Stimulated activated naive CD8-positive, alpha-beta T cell treated with anti-CD3 and anti-CD28 coated beads, Interleukin-15, Interleukin-2, amounts not matched to agents 100 ng/mL and 50 ng/mL, for 24 hours (primary cell): ENCODE data around the gene GLB1L3.

Experiments used
- H3K27ac Mint-ChIP-seq: one replicate; pipeline ENCODE4 v1.8.0; 2021; ENCODE audit warnings: mild to moderate bottlenecking, mixed read lengths
- H3K27me3 Mint-ChIP-seq: one replicate; pipeline ENCODE4 v1.8.0; 2021; ENCODE audit warnings: mixed read lengths
- H3K36me3 Mint-ChIP-seq: one replicate; pipeline ENCODE4 v1.8.0; 2021; ENCODE audit warnings: low read depth, mixed read lengths
- H3K4me1 Mint-ChIP-seq: one replicate; pipeline ENCODE4 v1.8.0; 2021; ENCODE audit warnings: low read depth, mixed read lengths
- H3K4me3 Mint-ChIP-seq: one replicate; pipeline ENCODE4 v1.8.0; 2021; ENCODE audit warnings: mild to moderate bottlenecking, mixed read lengths
- H3K9me3 Mint-ChIP-seq: one replicate; pipeline ENCODE4 v1.8.0; 2021; ENCODE audit warnings: mixed read lengths

GLB1L3 gene

DNA sequence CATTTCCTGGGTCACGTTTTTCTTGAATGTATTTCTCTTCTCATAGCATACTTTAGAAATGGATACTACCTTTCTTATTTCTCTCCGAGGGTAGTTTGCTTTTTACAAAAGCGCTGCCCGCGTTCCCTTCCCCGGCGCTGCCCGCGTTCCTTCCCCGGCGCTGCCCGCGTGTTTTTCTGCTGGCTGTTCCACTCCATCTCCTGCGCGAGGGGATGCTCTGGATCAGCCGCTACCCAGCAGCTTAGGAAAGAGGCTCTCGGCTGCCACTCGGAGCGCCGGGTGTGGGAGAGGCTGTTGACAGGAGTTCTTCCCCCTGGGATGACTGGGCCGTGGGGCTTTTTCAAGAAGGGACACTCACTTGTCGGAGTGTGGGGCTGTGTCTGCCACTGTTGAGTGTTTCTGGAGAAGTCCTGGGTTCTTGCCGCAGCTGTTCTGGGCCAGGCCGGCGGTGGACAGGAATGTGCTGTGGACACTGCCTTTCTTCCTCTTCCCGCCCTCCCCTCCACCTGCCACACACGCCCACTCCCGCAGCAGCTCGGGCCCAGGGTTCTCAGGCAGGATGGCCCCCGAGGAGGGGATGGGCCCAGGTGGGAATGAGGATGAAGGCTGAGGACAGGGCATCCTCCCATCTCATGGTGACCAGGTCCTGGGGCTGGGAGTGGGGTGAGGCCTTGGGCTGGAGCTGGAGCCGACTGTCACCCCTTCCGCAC lies 86.2 kb downstream of the GLB1L3 start:
- H3K9me3 Mint-ChIP-seq: no peaks in the 10 kb centered on the region
- peaks cover 14% of the 10 kb centered on the region for H3K27me3 Mint-ChIP-seq
- no peak overlapping the region for H3K27ac Mint-ChIP-seq
- no peak overlapping the region for H3K4me3 Mint-ChIP-seq
- H3K4me1 Mint-ChIP-seq: peaks cover 10% of the 10 kb centered on the region
- no peaks in the 10 kb centered on the region for H3K36me3 Mint-ChIP-seq

DNA sequence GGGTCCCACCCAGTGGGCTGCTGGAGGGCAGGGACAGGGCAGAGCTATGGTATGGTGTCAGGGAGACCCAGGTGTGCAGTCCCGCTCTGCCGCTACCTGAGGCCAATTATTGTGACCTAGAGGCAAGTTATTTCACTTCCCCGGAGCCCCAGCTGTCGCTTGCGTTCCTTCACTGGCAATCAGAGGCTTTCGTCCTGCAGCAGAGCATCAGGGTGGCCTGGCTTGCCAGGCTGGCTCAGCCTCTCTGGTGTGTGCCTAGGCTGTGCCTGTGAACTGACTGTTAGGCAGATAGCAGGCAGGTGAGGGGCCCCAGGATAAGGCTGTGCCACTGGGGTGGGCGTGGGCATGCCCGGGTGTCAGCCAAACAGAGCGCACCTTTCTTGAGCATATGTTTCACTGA lies 87.0 kb downstream of the GLB1L3 start:
- Mint-ChIP-seq H3K9me3 (no peaks in the 10 kb centered on the region), H3K27ac (no peak overlapping the region), H3K4me3 (no peak overlapping the region), H3K27me3 (peaks cover 14% of the 10 kb centered on the region), H3K4me1 (peaks cover 10% of the 10 kb centered on the region), H3K36me3 (no peaks in the 10 kb centered on the region)

DNA sequence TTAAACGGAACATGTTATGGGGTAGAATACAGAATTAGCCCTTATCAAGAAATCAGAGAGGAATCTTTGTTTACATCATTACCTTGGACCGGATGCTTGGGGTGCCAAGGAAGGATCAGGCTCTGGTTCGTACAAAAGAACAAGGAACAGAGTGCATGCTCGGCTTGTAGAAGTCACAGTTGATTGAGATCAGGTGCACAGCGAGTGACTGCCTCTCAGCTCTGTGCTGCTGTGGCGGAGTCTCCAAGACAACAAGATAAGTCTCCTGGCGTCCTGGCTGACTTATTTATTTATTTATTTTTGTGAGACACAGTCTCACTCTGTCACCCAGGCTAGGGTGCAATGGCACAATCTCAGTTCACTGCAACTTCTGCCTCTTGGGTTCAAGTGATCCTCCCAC lies 87.4 kb downstream of the GLB1L3 start:
- Mint-ChIP-seq H3K36me3 (no peaks in the 10 kb centered on the region), H3K9me3 (no peaks in the 10 kb centered on the region), H3K27ac (no peak overlapping the region), H3K4me3 (no peak overlapping the region), H3K4me1 (peaks cover 10% of the 10 kb centered on the region), H3K27me3 (peaks cover 14% of the 10 kb centered on the region)

DNA sequence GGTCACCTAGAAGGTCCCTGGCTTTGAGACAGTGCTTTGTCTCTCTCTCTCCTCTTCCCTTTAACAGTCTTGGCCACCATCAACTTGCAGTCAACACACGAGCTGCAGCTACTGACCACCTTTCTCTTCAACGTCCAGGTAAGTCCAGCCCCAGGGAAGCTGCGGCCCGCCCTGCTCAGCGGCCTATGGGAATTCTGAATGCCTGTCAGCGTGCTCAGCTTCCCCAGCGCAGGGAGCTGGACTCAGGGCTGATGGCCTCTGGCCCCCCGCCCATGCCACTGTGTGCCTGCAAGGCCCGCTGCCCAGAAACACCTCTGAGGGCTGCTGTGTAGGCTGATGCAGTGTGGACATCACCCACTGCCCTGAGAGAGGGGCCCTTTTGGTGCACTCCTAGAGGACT lies 88.1 kb downstream of the GLB1L3 start:
- no peak overlapping the region for H3K27ac Mint-ChIP-seq
- H3K27me3 Mint-ChIP-seq: peaks cover 14% of the 10 kb centered on the region
- H3K36me3 Mint-ChIP-seq: no peaks in the 10 kb centered on the region
- no peak overlapping the region for H3K4me3 Mint-ChIP-seq
- H3K4me1 Mint-ChIP-seq: peaks cover 10% of the 10 kb centered on the region
- no peaks in the 10 kb centered on the region for H3K9me3 Mint-ChIP-seq

DNA sequence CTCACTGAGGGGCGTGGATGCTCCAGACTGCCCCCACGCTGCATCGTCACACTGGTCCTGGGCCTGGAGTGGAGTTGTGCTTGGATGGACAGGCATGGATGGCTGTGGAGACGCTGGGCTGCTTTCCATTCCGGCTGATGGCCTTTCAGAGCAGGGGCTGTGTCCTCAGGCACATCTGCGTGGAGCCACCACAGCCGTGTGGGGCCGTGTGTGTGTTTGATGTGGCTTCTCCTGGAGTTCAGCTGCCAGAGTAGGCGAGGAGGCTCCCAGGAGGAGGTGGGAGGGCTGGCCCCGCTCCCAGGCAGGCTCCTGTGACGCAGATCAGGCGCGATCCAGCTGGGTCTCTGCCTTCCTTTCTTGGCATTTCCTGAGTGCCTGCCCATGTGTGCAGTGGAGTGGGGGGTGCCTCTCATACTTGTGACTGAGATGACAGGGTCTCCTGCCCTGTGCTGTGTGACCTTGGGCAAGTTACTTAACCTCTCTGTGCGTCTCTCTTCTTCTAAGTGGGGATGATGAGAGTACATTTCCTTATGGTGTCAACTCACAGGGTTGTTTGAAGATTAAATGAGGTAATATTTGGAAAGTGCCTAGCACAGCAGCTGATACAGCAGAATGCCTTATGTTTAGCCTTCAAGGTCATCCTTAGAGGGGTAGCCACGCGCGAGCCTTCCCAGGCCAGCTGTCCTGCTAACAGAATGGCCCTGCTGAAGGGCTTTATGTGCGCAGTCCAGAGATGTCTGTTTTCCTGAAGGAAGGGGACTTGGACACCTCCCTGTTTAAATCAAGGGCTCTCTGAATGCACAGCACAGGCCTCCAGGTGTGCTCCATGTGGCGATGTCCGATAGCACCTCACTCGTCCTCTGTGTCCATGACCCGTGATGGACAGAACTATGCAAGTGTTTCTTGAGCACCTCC lies 89.1 kb downstream of the GLB1L3 start:
- H3K27me3 Mint-ChIP-seq: peaks cover 10% of the 10 kb centered on the region
- H3K4me3 Mint-ChIP-seq: no peak overlapping the region
- H3K27ac Mint-ChIP-seq: no peak overlapping the region
- H3K9me3 Mint-ChIP-seq: no peaks in the 10 kb centered on the region
- peaks cover 4% of the 10 kb centered on the region for H3K4me1 Mint-ChIP-seq
- no peaks in the 10 kb centered on the region for H3K36me3 Mint-ChIP-seq

DNA sequence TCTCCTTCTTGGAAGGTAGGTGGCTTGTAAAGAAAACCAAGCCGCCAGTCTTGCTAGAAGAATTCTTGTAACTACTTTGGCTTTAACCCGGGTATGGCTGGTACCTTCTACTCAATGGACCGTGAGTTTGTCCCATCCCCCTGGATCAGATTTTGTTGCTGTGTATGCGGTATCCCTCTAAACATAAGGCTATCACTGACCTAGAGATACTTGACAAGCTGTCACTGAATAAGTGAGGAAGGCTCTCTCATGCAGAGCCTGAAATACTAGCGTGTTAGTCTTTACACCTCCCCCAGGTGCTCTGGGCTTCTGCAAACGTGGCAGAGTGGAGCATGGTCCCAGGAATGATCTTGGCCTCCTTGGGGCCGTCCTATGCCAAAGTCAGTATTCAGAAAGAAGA lies 90.1 kb downstream of the GLB1L3 start:
- Mint-ChIP-seq H3K4me3 (no peak overlapping the region), H3K4me1 (peaks cover 4% of the 10 kb centered on the region), H3K36me3 (no peaks in the 10 kb centered on the region), H3K27me3 (peaks cover 9% of the 10 kb centered on the region), H3K27ac (no peak overlapping the region), H3K9me3 (no peaks in the 10 kb centered on the region)

DNA sequence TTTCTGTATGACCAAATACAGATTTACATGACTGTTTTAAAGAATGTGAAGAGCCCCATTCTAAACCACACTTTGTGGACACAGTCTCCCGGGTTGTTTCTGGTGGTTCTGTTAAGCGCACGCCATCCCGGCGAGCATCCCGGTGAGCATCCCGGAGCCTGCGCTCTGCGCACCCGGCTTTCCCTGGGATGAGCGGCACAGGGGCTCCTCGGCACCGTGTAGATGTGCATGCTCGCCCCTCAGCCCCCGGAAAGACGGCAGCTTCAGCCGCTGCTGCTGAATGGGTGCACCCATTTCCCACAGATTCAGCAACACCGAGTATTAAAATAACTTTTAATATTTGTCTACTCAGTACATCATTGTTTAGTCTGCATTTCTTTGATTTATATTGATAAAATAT lies 91.6 kb downstream of the GLB1L3 start:
- Mint-ChIP-seq H3K27me3 (no peaks in the 10 kb centered on the region), H3K4me1 (no peaks in the 10 kb centered on the region), H3K36me3 (no peaks in the 10 kb centered on the region), H3K9me3 (no peaks in the 10 kb centered on the region), H3K27ac (no peak overlapping the region), H3K4me3 (no peak overlapping the region)
